SH-SY5Y (cell line): ENCODE data around the gene RRP8.

Experiments used
- GATA2 ChIP-seq: IDR thresholded peaks from 2 replicates; pipeline ENCODE4 v1.6.1; 2011; ENCODE audit warnings: mild to moderate bottlenecking, low read depth, low read length
- GATA3 ChIP-seq: IDR thresholded peaks from 2 replicates; pipeline ENCODE4 v1.6.1; 2011; ENCODE audit warnings: low read depth, mild to moderate bottlenecking, low read length, moderate library complexity

GRCh38 chr11:6606471-6607189 is 3.2 kb upstream of the RRP8 start:
- TF ChIP-seq GATA3 (no peak), GATA2 (no peak)
